Upper lobe of right lung (tissue), 1 donor: Measurements from ENCODE around the gene GATD1. TPM values are rescaled to one million over a fixed set of nuclear protein-coding genes. Genes with fewer than 3 reads are reported as not detected.

Experiments
- ATAC-seq: fragments of 200-7000 bp; cut with Tn5 transposase; one replicate; pipeline ENCODE4 v1.9.1; 2020; ENCODE audit warnings: mild to moderate bottlenecking, moderate library complexity
- DNase-seq: peaks from one replicate; pipeline ENCODE4 v3.0.0-alpha.2; 2020
- H3K27ac ChIP-seq: fragments of 200-600 bp; one replicate; pipeline ENCODE4 v1.8.0; 2022
- H3K27me3 ChIP-seq: fragments of 200-600 bp; one replicate; pipeline ENCODE4 v1.8.0; 2022; ENCODE audit warnings: mild to moderate bottlenecking
- H3K36me3 ChIP-seq: fragments of 200-600 bp; one replicate; pipeline ENCODE4 v1.8.0; 2022
- H3K4me1 ChIP-seq: fragments of 200-600 bp; one replicate; pipeline ENCODE4 v1.8.0; 2022
- H3K4me3 ChIP-seq: fragments of 200-600 bp; one replicate; pipeline ENCODE4 v1.8.0; 2022; ENCODE audit warnings: mild to moderate bottlenecking
- H3K9me3 ChIP-seq: fragments of 200-600 bp; one replicate; pipeline ENCODE4 v1.8.0; 2022
- intact Hi-C: fragments of 100-400 bp; cut with DNase I; formaldehyde crosslinking; loops from one replicate; pipeline ENCODE4 v1.11.0; 2022
- total RNA-seq: library from RNA; stranded (reverse); fragmentation: NEBNext Ultra II Directional; extraction: Animal tissue kit (Norgen Biotek cat#: 25700); gene quantifications from one replicate; pipeline ENCODE4 v1.2.1, GENCODE V29; 2021
- TF ChIP-seq, protein P1 (sequence below): fragments of 200-600 bp; IDR thresholded peaks from one replicate; pipeline ENCODE4 v1.8.0; 2022; ENCODE audit warnings: antibody characterized with exemption
- donor health status: DM: no; HTN: yes; CAD: no; lungs with severe emphysema.

The GATD1 gene
- total RNA-seq, 1 donor from 2014 or later = 62.5 TPM

- ATAC-seq (no peak), DNase-seq (no peak)
- peaks cover 7% of the 10 kb centered on the region for H3K36me3 ChIP-seq
- no peak overlapping the region for H3K4me3 ChIP-seq
- H3K4me1 ChIP-seq = peaks cover 17% of the 10 kb centered on the region
- intact Hi-C loops = no loop called here
- no peaks in the 10 kb centered on the region for H3K27me3 ChIP-seq
- H3K9me3 ChIP-seq = no peaks in the 10 kb centered on the region
- TF ChIP-seq, protein P1, sequence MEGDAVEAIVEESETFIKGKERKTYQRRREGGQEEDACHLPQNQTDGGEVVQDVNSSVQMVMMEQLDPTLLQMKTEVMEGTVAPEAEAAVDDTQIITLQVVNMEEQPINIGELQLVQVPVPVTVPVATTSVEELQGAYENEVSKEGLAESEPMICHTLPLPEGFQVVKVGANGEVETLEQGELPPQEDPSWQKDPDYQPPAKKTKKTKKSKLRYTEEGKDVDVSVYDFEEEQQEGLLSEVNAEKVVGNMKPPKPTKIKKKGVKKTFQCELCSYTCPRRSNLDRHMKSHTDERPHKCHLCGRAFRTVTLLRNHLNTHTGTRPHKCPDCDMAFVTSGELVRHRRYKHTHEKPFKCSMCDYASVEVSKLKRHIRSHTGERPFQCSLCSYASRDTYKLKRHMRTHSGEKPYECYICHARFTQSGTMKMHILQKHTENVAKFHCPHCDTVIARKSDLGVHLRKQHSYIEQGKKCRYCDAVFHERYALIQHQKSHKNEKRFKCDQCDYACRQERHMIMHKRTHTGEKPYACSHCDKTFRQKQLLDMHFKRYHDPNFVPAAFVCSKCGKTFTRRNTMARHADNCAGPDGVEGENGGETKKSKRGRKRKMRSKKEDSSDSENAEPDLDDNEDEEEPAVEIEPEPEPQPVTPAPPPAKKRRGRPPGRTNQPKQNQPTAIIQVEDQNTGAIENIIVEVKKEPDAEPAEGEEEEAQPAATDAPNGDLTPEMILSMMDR = no peak
- no peak overlapping the region for H3K27ac ChIP-seq
Measured at GRCh38 chr11:791658-792534, 14.6 kb upstream of the GATD1 start.

DNA sequence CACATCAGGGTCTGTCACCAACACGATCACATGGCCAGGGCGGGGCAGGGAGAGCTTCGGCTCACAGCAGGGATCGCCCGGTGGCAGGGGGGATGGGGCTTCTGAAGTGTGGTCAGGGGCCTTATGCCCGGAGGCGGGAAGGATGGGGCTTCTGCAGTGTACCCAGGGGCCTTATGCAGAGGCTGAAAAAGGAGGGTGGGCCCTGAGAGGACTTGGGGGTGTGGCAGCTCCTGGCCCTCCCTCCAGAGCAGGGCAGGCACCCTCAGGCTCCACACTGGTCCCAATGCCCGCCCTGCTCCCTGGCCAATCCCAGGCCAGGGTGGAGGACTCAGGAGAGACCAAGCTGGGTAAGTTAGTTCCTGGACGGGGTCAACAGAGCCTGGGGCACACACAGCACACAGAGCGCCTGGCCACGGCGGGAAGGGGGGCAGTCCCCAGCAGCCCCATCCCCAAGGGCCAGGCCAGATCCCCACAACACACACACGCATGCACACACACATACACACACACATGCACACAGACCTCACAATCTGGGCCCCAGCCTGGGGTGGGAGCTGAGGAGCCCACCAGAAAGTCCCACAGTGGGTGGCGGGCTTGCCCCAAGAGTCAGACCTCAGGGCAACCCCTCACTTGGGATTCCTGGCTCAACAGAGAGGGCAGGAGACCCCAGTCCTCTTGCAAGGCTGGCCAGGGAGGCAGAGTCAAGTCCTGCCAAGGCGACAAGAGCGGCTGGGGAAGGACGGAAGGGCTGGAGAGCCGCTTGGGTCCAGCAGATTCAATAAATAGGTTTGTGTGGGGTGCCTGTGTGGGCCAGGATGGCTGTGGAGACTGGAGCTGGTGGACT lies 13.7 kb upstream of the GATD1 start:
- intact Hi-C loops = no loop called here

DNA sequence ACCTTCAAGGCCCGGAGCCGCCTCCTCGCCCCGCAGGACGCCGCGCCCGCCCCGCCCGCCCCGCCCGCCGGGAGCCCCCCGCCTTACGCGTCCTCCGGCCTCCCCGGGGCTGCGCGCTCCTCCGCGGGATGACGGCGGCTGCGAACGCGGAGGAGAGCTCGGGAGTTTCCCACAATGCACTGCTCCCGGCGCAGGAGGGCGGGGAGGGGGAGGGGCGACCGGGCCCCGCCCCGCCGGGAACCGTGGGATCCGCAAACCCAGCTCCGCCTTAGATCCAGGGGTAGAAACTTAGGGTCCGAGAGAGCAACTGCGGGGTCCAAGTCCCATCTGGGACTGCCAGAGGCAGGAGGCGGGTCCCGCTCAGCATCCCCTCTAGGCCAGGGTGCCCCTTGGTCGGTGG lies 12.7 kb upstream of the GATD1 start, which contains the start of gene CEND1:
Gene CEND1 (minus strand): TSS at position 148 of the 400 bp plus-strand sequence. CDS start 1,514 bp downstream, outside the sequence.
- Histone ChIP-seq H3K4me1 (peaks cover under 1% of the 10 kb centered on the region), H3K4me3 (no peak within 1 kb of the TSS), H3K9me3 (no peaks in the 10 kb centered on the region), H3K27ac (no peak within 1 kb of the TSS), H3K36me3 (peaks cover 7% of the 10 kb centered on the region), H3K27me3 (no peaks in the 10 kb centered on the region)
- intact Hi-C loops = no loop called here
- ATAC-seq (peak; percentile 9), DNase-seq (no peak)
- TF ChIP-seq, protein P1 = no peak

More for the DNA sequence above, 13.7 kb upstream of the GATD1 start:
- peaks cover 7% of the 10 kb centered on the region for H3K36me3 ChIP-seq
- DNase-seq (no peak), ATAC-seq (no peak)
- H3K4me1 ChIP-seq = peaks cover 10% of the 10 kb centered on the region
- H3K4me3 ChIP-seq = no peak overlapping the region
- TF ChIP-seq, protein P1 = no peak
- no peaks in the 10 kb centered on the region for H3K9me3 ChIP-seq
- H3K27me3 ChIP-seq = no peaks in the 10 kb centered on the region
- no peak overlapping the region for H3K27ac ChIP-seq

DNA sequence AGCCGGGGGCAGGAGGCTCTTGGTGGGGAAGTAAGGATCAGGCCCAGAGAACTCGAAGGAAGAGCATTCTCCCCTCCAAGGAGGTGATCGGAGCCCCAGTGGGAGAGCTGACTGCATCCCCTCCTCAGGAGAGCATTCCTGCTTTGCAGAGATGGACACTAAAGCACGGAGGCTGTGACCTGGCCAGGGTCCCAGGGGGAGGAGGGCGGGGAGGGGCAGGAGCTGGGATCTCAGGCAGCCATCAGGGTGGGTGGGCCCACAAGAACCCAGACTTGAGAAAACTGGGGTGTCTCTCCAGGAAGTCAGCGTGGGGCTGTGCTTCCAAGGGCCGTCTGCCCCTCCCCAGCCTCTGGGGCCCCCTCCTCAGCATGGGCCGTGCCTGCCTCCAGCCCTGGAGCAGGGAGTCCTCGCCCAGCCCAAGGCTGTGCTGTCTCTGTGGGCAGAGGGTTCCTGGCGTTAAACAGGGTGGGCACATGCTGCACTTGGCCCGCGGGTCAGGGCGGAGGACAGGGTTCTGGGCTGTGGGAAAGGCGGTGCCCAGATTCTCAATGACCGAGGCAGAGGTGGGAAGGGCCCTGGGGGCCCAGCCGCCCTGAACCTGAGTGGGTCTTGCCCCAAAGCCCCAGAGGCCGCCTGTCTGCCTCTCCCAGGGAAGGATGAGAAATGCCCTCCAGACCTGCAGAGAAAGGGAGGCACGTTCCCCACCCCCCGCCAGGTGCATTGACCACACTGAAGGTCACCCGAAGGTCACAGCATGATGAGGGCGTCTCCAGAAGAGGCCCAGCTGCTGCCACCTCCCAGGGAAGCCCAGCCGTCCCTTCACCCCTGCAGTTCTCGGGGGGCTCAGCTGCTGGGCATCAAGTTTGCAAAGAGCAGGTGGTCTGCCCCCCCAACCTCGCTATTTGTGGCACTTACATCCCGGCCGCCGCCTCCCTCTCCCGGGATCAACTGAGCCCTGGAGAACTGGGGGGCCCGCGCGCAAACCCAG lies 12.0 kb upstream of the GATD1 start:
- H3K27ac ChIP-seq = no peak overlapping the region
- no peaks in the 10 kb centered on the region for H3K9me3 ChIP-seq
- H3K4me3 ChIP-seq = no peak overlapping the region
- DNase-seq = no peak
- no peaks in the 10 kb centered on the region for H3K4me1 ChIP-seq
- intact Hi-C loops = no loop called here
- no peak for ATAC-seq
- TF ChIP-seq, protein P1 = no peak
- H3K27me3 ChIP-seq = no peaks in the 10 kb centered on the region
- peaks cover 7% of the 10 kb centered on the region for H3K36me3 ChIP-seq
